Measurements from ENCODE around the gene M1AP.

- no peak for TF ChIP-seq CTCF (IDR thresholded peaks at IDR 0.05)
- peak in 1 of 2 donors; percentile 22 for TF ChIP-seq POLR2A (IDR thresholded peaks at IDR 0.05)
Measured at GRCh38 chr2:74529357-74530238, 118.5 kb downstream of the M1AP start, which contains the start of the genes AUP1 and HTRA2.

Data from lower leg skin (tissue), 3 donors.